Adrenal gland (tissue), 12 donors: ENCODE data around the gene SFN. TPM values are rescaled to one million over a fixed set of nuclear protein-coding genes. Genes with fewer than 3 reads are reported as not detected.
A peak's percentile ranks its signal among the peaks of the same experiment; 100 is the strongest.
"Not testable (repeated sequence)": the region's sequence is repeated elsewhere in the genome, so short reads cannot be mapped to it uniquely, and the experiment has no call there.

ENCODE experiments used
- DNase-seq, 7 donors: peaks; one replicate each; pipeline ENCODE4 v3.0.0-alpha.2; 2019 to 2020
- H3K27ac ChIP-seq, 5 donors: fragments of 200-600 bp; sonication (generic) in 4 of 5; 1 replicate in 3 of 5; 2 replicates in 2 of 5; pipeline versions ENCODE4 v1.5.1 to v1.8.0; 2016 to 2020; ENCODE audit warnings: mild to moderate bottlenecking in 1 of 5
- H3K27me3 ChIP-seq: fragments of 200-600 bp; 2 replicates; pipeline ENCODE4 v1.8.0; 2021
- H3K36me3 ChIP-seq, 2 donors: fragments of 200-600 bp; replicated peaks in 1 of 2; 1 replicate in 1 of 2; 2 replicates in 1 of 2; pipeline versions ENCODE4 v1.5.1 to v1.8.0; 2018 to 2022
- H3K4me1 ChIP-seq, 2 donors: fragments of 200-600 bp; replicated peaks in 1 of 2; 1 replicate in 1 of 2; 2 replicates in 1 of 2; pipeline versions ENCODE4 v1.5.1 to v1.8.0; 2018 to 2021
- H3K4me3 ChIP-seq, 4 donors: fragments of 200-600 bp; sonication (generic) in 3 of 4; one replicate each; pipeline ENCODE4 v1.5.1; 2016 to 2018
- H3K9me3 ChIP-seq, 3 donors: fragments of 200-600 bp; sonication (generic) in 1 of 3; replicated peaks in 1 of 3; 1 replicate in 2 of 3; 2 replicates in 1 of 3; pipeline versions ENCODE4 v1.5.1 to v1.8.0; 2016 to 2021
- CTCF ChIP-seq, 6 experiments: fragments of 450-650 bp in 4 of 6; fragments of 200-600 bp in 2 of 6; sonication (generic) in 1 of 6; IDR thresholded peaks; 1 replicate in 5 of 6; 2 replicates in 1 of 6; pipeline versions ENCODE4 v1.5.1 to v1.8.0; 2016 to 2021; ENCODE audit warnings: antibody characterized with exemption in 6 of 6, mild to moderate bottlenecking in 2 of 6, moderate library complexity in 1 of 6
- POLR2A ChIP-seq, 2 donors: fragments of 450-650 bp; IDR thresholded peaks; one replicate each; pipeline ENCODE4 v1.6.1; 2017; ENCODE audit warnings: antibody characterized with exemption in 2 of 2, mild to moderate bottlenecking in 2 of 2, moderate library complexity in 1 of 2
- WGBS, 4 donors: extraction: QIAGEN DNeasy Blood & Tissue Kit in 2 of 4; methylation state at CpG; one replicate each; pipeline versions ENCODE4 v1.1.5 to v1.1.7; 2013 to 2017; 5-methylcytosine and 5-hydroxymethylcytosine counted together
- intact Hi-C, 2 donors: fragments of 100-400 bp; cut with DNase I; formaldehyde crosslinking; loops; one replicate each; pipeline versions ENCODE4 v1.14.1 to v1.15.0; 2022 to 2023
- polyA plus RNA-seq, 3 donors: library from polyadenylated mRNA; stranded (reverse); fragments of 200-250 nt in 2 of 3; fragments of 350-450 nt in 1 of 3; fragmentation: Illumina TruSeq in 1 of 3; extraction: RNeasy Lipid Tissue Mini Kit (QIAGEN cat#74804) in 1 of 3; gene quantifications; one replicate each; pipeline ENCODE4 v1.2.3, GENCODE V29; 2013 to 2014
- total RNA-seq, 9 donors: library from RNA; depleted of rRNA in 4 of 9; stranded (reverse); fragments of >200 nt in 4 of 9; fragments of 120-200 nt in 1 of 9; fragmentation: NEBNext Ultra II Directional in 1 of 9; extraction: Animal tissue kit (Norgen Biotek cat#: 25700) in 1 of 9; gene quantifications; one replicate each; pipeline versions ENCODE4 v1.1.0 to v1.2.4, GENCODE V29; 2013 to 2023
- donor health status: healthy with polysubstance abuse.
- donor health status: Bipolar disorder and iron deficiency.
- donor health status: DM: yes; HTN: yes; CAD: no.
- donor health status: DM: no; HTN: no; CAD: no.
- donor health status: DM: no; HTN: no; CAD: no.
- donor health status: DM: yes; HTN: yes; CAD: no.

SFN gene
- total and polyA plus RNA-seq, 12 donors, result 0.06 to 1.1 (median 0.40) TPM; not detected in 4

GRCh38 chr1:26879793-26880192, 16.8 kb downstream of the SFN start:
- H3K4me3 ChIP-seq, result no peak overlapping the region
- no peaks in the 10 kb centered on the region for H3K27me3 ChIP-seq
- TF ChIP-seq CTCF (IDR thresholded peaks at IDR 0.05) (no peak), POLR2A (IDR thresholded peaks at IDR 0.05) (no peak)
- DNase-seq, result no peak
- peaks cover 0 to 79% of the 10 kb centered on the region in 2 donors for H3K36me3 ChIP-seq
- intact Hi-C loops, result loop anchor here (10.0 kb wide), 2 partner anchors 65 to 275 kb away; no protein-coding TSS in a partner anchor
- H3K9me3 ChIP-seq, result no peaks in the 10 kb centered on the region
- peaks cover 4% of the 10 kb centered on the region in 2 donors for H3K4me1 ChIP-seq
- H3K27ac ChIP-seq, result no peak overlapping the region
- 87 to 92% (median 91%) methylated on average over 3 to 4 of the region's 4 CpGs for WGBS, 4 donors

- not testable (repeated sequence) for H3K27me3 ChIP-seq, H3K4me3 ChIP-seq, H3K9me3 ChIP-seq, H3K4me1 ChIP-seq
- WGBS, 4 donors, result 58 to 69% (median 60%) methylated on average over 6 of the region's 6 CpGs
- intact Hi-C loops, result loop anchor here in 1 of 2 donors (10.0 kb wide), 1 partner anchor 277 kb away; no protein-coding TSS in a partner anchor
- DNase-seq, result peak in 2 of 7 donors; percentile 35 to 47
- Histone ChIP-seq H3K27ac (peak overlapping the region in 1 of 5 donors; percentile 20), H3K36me3 (peaks cover 0 to 90% of the 10 kb centered on the region in 2 donors)
These were observed 18.7 kb downstream of the SFN start for GRCh38 chr1:26881611-26882010.

DNA sequence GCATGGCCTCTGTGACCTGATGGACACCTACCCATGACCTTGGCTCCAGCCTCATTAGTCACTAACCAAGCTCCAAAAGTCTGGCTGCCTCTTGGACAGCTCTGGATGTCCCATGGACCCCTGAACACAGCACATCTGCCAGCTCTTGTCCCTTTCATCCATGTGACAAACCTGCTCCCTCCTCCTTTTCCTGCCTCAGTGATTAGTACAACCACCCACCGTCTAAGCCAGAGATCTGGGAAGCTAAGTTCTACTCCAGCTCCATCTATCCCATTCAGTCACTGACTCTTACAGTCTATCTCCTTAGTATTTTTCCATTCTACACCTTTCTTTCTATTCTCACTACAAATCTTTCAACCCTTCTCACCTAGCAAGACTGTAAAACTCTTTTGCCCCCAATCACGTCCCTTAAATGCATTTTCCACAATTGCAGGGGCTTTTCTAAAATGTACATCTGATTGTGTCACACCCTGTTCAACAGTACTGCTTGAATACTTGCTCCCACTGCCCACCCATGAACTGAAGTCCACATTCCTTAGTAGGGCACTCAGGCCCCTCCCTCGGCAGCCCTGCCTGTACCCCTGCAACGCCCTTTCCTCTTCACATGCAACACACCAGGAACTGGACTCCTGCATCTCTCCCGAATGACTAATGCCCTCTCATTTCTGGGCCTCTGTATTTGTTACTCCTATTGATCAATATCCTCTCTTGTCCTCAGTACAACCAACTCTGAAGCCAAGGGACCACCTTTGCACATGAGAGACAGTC, 19.9 kb downstream of the SFN start:
- Histone ChIP-seq H3K4me1 (peaks cover 4% of the 10 kb centered on the region in 2 donors), H3K36me3 (peaks cover 0 to 93% of the 10 kb centered on the region in 2 donors), H3K4me3 (no peak overlapping the region), H3K27me3 (no peaks in the 10 kb centered on the region), H3K27ac (no peak overlapping the region), H3K9me3 (no peaks in the 10 kb centered on the region)
- 78 to 84% (median 81%) methylated on average over 5 of the region's 5 CpGs for WGBS, 4 donors
- TF ChIP-seq POLR2A (IDR thresholded peaks at IDR 0.05) (no peak), CTCF (IDR thresholded peaks at IDR 0.05) (no peak)
- intact Hi-C loops, result loop anchor here in 1 of 2 donors (10.0 kb wide), 1 partner anchor 278 kb away; no protein-coding TSS in a partner anchor
- no peak for DNase-seq

GRCh38 chr1:26887125-26887524, 24.2 kb downstream of the SFN start:
- 40 to 70% (median 59%) methylated on average over 1 of the region's 1 CpG for WGBS, 4 donors
- DNase-seq, result peak in 3 of 7 donors; percentile 45 to 53 (median 52)
- Histone ChIP-seq H3K27ac (no peak overlapping the region), H3K27me3 (no peaks in the 10 kb centered on the region), H3K4me1 (peaks cover 7 to 14% of the 10 kb centered on the region in 2 donors), H3K9me3 (no peaks in the 10 kb centered on the region), H3K4me3 (no peak overlapping the region), H3K36me3 (peaks cover 0 to 69% of the 10 kb centered on the region in 2 donors)
- TF ChIP-seq POLR2A (IDR thresholded peaks at IDR 0.05) (no peak), CTCF (IDR thresholded peaks at IDR 0.05) (peak; percentile 31 to 53 (median 36))
- intact Hi-C loops, result loop anchor here in 1 of 2 donors (10.0 kb wide), 1 partner anchor 282 kb away; no protein-coding TSS in a partner anchor
